SW480 (cell line): ENCODE results near the gene KCNE4.

Experiments used
- DNase-seq: peaks from one replicate; pipeline ENCODE4 v3.0.0-alpha.2; 2016; ENCODE audit warnings: low spot score

The KCNE4 gene, protein sequence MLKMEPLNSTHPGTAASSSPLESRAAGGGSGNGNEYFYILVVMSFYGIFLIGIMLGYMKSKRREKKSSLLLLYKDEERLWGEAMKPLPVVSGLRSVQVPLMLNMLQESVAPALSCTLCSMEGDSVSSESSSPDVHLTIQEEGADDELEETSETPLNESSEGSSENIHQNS

GRCh38 chr2:223051693-223052289 is at the start of gene KCNE4:
KCNE4 (plus strand) TSS chr2:223052190; CDS start chr2:223052831, 641 bp downstream.
- peak; percentile 2 for DNase-seq

- no peak for DNase-seq
Observed at GRCh38 chr2:223003191-223003590, 48.8 kb upstream of the KCNE4 start.

DNA sequence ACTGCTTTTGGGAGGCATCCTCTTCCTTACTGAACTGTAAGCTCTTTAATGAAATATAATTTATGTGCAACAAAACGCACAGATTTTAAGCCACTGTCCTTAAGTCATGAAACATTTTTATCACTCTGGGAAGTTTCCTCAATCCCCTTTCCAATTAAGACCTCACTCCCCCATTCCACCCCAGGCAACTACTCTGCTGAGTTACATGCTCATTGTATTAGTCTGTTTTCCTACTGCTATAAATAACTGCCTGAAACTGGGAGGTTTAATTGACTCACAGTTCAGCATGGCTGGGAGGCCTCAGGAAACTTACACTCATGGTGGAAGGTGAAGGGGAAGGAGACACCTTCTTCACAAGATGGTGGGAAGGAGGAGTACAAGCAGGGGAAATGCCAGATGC is 46.5 kb upstream of the KCNE4 start:
- DNase-seq, result no peak

DNA sequence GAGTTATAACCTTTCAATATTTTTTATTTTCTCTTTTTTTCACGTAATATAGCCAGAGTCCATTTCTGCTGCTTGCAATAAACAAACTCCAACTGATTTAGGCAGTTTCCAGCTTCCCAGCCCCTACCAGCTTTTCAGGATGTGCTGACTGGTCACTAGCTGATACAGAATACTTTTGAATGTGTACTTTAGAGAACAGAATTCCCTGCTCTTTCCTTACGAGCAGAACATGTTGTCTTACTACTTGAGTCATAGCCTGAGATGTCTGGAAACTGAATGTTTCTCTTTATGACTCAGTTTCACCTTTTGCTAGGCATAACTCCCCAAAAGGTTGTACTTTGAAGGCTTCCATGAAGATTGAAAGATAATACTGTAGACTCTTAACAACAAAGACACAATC is 44.5 kb upstream of the KCNE4 start:
- DNase-seq, result no peak

GRCh38 chr2:223008162-223008561 is 43.8 kb upstream of the KCNE4 start:
- DNase-seq, result no peak

DNA sequence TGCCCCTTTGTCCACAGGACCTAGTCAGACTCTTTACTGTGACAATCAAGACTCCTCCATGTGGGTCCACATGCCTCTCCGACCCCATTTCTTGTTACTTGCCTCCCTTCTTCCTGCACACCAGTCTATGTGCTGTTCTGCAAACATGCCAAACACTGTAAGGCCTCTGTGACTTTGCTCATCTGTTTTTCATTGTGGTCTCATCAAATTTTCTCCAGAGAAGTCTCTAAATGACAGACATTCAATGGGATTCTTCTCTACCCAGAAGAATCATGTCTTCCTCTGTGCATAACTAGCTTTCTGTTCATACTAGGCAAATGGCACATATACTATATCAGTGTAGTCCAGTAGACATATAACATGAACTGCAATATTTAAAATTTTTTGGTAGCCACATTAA is 43.0 kb upstream of the KCNE4 start:
- no peak for DNase-seq

GRCh38 chr2:223010641-223011040 is 41.3 kb upstream of the KCNE4 start:
- no peak for DNase-seq

GRCh38 chr2:223012291-223012690 is 39.7 kb upstream of the KCNE4 start:
- DNase-seq, result no peak

DNA sequence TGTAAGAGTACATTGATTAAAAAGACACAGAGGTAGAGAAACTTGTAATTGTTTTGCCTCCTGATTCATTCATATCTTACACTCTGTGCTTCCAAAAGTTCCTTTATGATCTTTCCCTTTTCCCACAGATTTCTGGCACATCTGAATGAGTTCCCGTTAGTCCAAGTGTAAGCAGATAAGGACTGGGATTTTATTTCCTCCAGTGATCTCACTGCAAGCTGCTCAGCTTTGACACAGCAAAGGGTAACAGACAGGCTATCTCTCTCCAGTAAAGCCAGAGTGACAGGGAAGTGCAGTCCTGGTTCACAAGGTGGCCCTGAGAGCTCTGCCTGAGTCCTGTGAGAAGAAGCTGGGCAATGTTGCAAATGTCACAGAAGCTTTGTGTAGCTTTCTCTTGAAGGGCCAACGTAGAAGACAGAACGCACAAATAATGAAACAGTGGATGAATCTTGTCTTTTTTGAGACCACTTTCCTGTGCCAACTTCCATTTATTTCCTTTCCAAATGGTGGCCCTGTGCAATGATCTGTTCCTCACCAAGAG is 32.5 kb upstream of the KCNE4 start:
- DNase-seq, result no peak

GRCh38 chr2:223019987-223020717 is 31.8 kb upstream of the KCNE4 start:
- DNase-seq, result no peak

DNA sequence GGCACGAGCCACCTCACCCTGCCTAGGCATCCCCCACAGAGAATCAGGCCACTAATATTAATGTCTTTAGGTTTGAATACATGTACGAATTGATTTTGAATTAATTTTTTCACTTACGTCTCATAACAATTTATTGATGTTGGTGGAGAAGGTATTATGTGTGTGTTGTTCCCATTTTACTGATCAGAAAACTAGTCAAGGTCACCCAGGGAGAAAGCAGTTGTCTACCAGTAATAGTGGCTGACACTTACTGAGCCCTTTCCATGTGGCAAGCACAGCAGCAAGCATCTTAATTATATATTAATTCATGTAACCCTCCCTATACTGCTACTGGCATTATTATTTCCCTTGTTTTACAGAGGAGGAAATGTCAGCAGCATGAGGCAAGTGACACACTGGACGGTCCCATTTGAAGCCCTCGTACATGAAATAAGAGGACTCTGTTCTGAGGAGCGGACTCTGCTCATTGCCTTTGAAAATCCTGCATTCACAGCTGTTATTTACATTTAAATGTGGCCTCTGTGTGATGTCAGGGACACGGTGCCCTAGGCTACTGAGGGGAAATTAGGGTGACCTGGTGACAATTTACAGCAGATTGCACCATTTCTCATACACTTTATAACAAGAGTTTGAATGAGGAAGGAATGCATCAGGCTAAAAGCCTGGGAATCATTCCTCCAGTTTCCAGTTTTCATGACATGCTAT is 30.9 kb upstream of the KCNE4 start:
- DNase-seq, result no peak

GRCh38 chr2:223026357-223027110 is 25.5 kb upstream of the KCNE4 start:
- no peak for DNase-seq

- DNase-seq, result no peak
Observed at GRCh38 chr2:223027442-223027841, 24.5 kb upstream of the KCNE4 start.

DNA sequence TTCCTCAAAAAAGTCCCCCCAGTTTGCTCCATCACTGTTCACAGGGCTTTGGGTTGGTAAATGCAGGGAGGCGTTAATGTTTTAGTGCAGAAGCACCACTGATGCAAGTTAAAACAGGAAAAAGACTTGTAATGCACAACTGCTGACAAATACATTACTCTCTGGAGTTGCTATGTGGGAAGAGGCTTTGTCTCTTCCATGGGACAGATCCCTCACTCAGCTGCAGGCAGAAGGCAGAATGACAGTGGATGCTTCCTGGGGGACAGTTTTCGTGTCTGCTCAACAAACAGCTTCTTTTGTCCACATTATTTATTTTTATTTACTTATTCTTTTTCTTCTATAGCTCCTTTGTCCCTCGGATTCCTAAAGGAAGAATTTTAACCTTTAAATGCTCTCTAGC is 22.7 kb upstream of the KCNE4 start:
- DNase-seq, result no peak

- DNase-seq, result peak; percentile 2
Observed at GRCh38 chr2:223032187-223033142, 19.5 kb upstream of the KCNE4 start.

- DNase-seq, result no peak
Observed at GRCh38 chr2:223034221-223034975, 17.6 kb upstream of the KCNE4 start.

DNA sequence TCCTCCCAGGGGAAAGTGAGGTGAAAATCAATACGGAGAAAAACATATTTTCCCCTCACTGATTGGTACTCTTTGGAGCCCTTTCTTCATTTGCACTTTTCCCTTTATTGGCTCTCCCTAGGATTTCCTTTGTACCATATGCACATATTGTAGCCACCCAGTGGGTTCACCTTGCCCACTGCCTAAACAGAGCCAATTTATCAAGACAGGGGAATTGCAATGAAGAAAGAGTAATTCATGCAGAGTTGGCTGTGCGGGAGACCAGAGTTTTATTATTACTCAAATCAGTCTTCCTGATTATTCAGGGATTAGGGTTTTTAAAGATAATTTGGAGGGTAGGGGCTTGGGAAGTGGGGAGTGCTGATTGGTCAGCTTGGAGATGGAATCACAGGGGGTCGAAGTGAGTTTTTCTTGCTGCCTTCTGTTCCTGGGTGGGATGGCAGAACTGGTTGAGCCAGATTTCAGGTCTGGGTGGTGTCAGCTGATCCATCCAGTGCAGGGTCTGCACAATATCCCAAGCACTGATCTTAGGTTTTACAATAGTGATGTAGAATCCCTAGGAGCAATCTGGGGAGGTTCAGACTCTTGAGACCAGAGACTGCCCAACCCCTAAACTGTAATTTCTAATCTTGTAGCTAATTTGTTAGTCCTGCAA is 15.1 kb upstream of the KCNE4 start:
- no peak for DNase-seq

- DNase-seq, result no peak
Observed at GRCh38 chr2:223037445-223037800, 14.6 kb upstream of the KCNE4 start.

DNA sequence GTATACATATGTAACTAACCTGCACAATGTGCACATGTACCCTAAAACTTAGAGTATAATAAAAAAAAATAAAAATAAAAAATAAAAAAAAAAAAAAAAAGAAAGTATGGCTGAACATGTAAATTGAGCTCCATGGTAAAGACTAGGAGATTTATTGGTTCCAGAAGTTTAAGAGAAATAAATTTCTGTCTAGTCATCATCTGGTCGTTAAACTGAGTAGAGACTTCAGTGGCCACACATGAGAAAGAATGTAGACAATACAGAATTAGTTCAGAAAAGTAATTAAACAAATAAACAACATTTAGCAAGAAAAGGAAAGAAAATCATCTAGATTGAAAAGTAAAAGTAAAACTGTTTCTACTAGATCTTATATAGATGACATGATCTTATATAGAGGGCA is 12.4 kb upstream of the KCNE4 start:
- no peak for DNase-seq

GRCh38 chr2:223040527-223040926 is 11.5 kb upstream of the KCNE4 start:
- no peak for DNase-seq
